Prostate gland (tissue), 2 donors: Measurements from ENCODE around the gene COL24A1. TPM values are rescaled to one million over a fixed set of nuclear protein-coding genes. Genes with fewer than 3 reads are reported as not detected.

Source experiments
- DNase-seq: peaks from one replicate; pipeline ENCODE4 v3.0.0-alpha.2; 2019; ENCODE audit warnings: low spot score
- H3K27ac ChIP-seq, 2 donors: fragments of 200-600 bp; sonication (generic); 2 replicates each; pipeline ENCODE4 v1.5.1; 2017 to 2019
- H3K27me3 ChIP-seq: fragments of 200-600 bp; sonication (generic); replicated peaks from 2 replicates; pipeline ENCODE4 v1.5.1; 2019; ENCODE audit not compliant: insufficient read depth
- H3K36me3 ChIP-seq, 2 donors: fragments of 200-600 bp; sonication (generic); 1 replicate in 1 of 2; 2 replicates in 1 of 2; pipeline versions ENCODE4 v1.5.1 to v1.8.1; 2017 to 2019
- H3K4me1 ChIP-seq: fragments of 200-600 bp; sonication (generic); replicated peaks from 2 replicates; pipeline ENCODE4 v1.5.1; 2019
- H3K4me3 ChIP-seq, 2 donors: fragments of 200-600 bp; sonication (generic); 2 replicates each; pipeline ENCODE4 v1.5.1; 2017 to 2019
- H3K9me3 ChIP-seq: fragments of 200-600 bp; sonication (generic); 2 replicates; pipeline ENCODE4 v1.5.1; 2017
- CTCF ChIP-seq, 4 experiments: fragments of 200-600 bp in 2 of 4; fragments of 450-650 bp in 2 of 4; sonication (generic) in 2 of 4; IDR thresholded peaks; 1 replicate in 3 of 4; 2 replicates in 1 of 4; pipeline ENCODE4 v1.5.1; 2016 to 2019; ENCODE audit warnings: antibody characterized with exemption in 4 of 4, mild to moderate bottlenecking in 2 of 4, moderate library complexity in 2 of 4
- POLR2A ChIP-seq: fragments of 450-650 bp; IDR thresholded peaks from one replicate; pipeline ENCODE4 v1.6.1; 2016; ENCODE audit warnings: antibody characterized with exemption, mild to moderate bottlenecking
- POLR2AphosphoS5 ChIP-seq: sonication (generic); formaldehyde crosslinking; IDR thresholded peaks from one replicate; pipeline ENCODE4 v1.6.1; 2017; ENCODE audit warnings: antibody characterized with exemption
- WGBS: methylation state at CpG from one replicate; pipeline ENCODE4 v1.1.5; 2018; 5-methylcytosine and 5-hydroxymethylcytosine counted together
- intact Hi-C: fragments of 100-400 bp; cut with DNase I; formaldehyde crosslinking; loops from one replicate; pipeline ENCODE4 v1.14.2; 2022
- total RNA-seq, 2 donors: library from RNA; depleted of rRNA; stranded (reverse); fragments of >200 nt; gene quantifications; one replicate each; pipeline ENCODE4 v1.1.0, GENCODE V29; 2016

Gene COL24A1
- total RNA-seq, 2 donors from 2014 or later = 0.28 to 0.32 TPM

GRCh38 chr1:85818371-85818770 is 338.2 kb downstream of the COL24A1 start:
- TF ChIP-seq CTCF (IDR thresholded peaks at IDR 0.05) = no peak
- peak; percentile 77 for TF ChIP-seq POLR2AphosphoS5
- Histone ChIP-seq H3K4me3 (no peak overlapping the region), H3K4me1 (peaks cover 4% of the 10 kb centered on the region), H3K27ac (peak overlapping the region; percentile 41 to 59), H3K9me3 (no peaks in the 10 kb centered on the region), H3K36me3 (no peaks in the 10 kb centered on the region), H3K27me3 (no peaks in the 10 kb centered on the region)
- intact Hi-C loops = no loop called here
- peak; percentile 43 for DNase-seq
- WGBS = 18% methylated on average over 2 of the region's 2 CpGs

- Histone ChIP-seq H3K4me3 (no peak overlapping the region), H3K9me3 (no peaks in the 10 kb centered on the region), H3K4me1 (peaks cover 4% of the 10 kb centered on the region), H3K36me3 (no peaks in the 10 kb centered on the region), H3K27ac (no peak overlapping the region), H3K27me3 (no peaks in the 10 kb centered on the region)
- TF ChIP-seq CTCF (IDR thresholded peaks at IDR 0.05) = no peak
- DNase-seq = no peak
- 73% methylated on average over 1 of the region's 1 CpG for WGBS
- intact Hi-C loops = no loop called here
Measured at GRCh38 chr1:85816606-85817005, 340.0 kb downstream of the COL24A1 start.

- peaks cover 4% of the 10 kb centered on the region for H3K4me1 ChIP-seq
- 73% methylated on average over 2 of the region's 2 CpGs for WGBS
- no peaks in the 10 kb centered on the region for H3K27me3 ChIP-seq
- intact Hi-C loops = no loop called here
- TF ChIP-seq POLR2A (no peak), CTCF (IDR thresholded peaks at IDR 0.05) (no peak), POLR2AphosphoS5 (no peak)
- H3K4me3 ChIP-seq = no peak overlapping the region
- H3K9me3 ChIP-seq = no peaks in the 10 kb centered on the region
- no peak for DNase-seq
- H3K36me3 ChIP-seq = no peaks in the 10 kb centered on the region
- no peak overlapping the region for H3K27ac ChIP-seq
Measured at GRCh38 chr1:85815906-85816305, 340.7 kb downstream of the COL24A1 start.

- 30% methylated on average over 1 of the region's 1 CpG for WGBS
- Histone ChIP-seq H3K4me3 (no peak overlapping the region), H3K9me3 (no peaks in the 10 kb centered on the region), H3K27ac (no peak overlapping the region), H3K36me3 (no peaks in the 10 kb centered on the region), H3K4me1 (no peaks in the 10 kb centered on the region), H3K27me3 (no peaks in the 10 kb centered on the region)
- intact Hi-C loops = no loop called here
- DNase-seq = no peak
- TF ChIP-seq POLR2AphosphoS5 (peak; percentile 31), POLR2A (no peak)
Measured at GRCh38 chr1:85806236-85806965, 350.2 kb downstream of the COL24A1 start.

- intact Hi-C loops = no loop called here
- Histone ChIP-seq H3K27me3 (no peaks in the 10 kb centered on the region), H3K4me3 (no peak overlapping the region), H3K4me1 (no peaks in the 10 kb centered on the region), H3K9me3 (no peaks in the 10 kb centered on the region), H3K27ac (no peak overlapping the region), H3K36me3 (no peaks in the 10 kb centered on the region)
- WGBS = 97% methylated on average over 1 of the region's 1 CpG
- TF ChIP-seq CTCF (IDR thresholded peaks at IDR 0.05) (no peak), POLR2AphosphoS5 (no peak), POLR2A (no peak)
- DNase-seq = no peak
Measured at GRCh38 chr1:85801520-85801919, 355.1 kb downstream of the COL24A1 start.
